HG02884 (cell line): ENCODE measurements around the gene LIPK.

Experiments
- ATAC-seq: cut with Tn5 transposase; IDR thresholded peaks from one replicate; pipeline ENCODE4 v1.9.1; 2021; ENCODE audit warnings: mild to moderate bottlenecking, moderate library complexity; ENCODE audit not compliant: unreplicated experiment

LIPK gene

DNA sequence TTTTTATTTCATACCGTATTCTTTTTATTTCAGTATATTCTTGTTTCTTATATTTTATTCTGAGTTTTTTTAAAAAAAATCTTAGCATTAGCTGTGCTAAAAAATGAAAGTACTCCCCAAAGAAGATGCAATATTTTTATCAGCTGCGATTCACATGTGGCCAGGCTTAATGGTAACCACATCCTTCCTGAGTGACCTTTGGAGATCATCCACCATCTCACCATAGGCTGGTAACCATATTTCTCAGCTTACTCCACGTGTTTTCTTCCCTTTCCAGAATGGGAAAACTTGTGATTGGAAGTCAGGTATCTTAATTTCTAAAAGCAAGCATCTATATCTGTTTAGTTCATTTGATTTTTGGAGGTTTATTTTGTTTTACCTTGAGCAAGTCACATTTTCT, 77.7 kb downstream of the LIPK start:
- ATAC-seq, result no peak

GRCh38 chr10:88786032-88786770, 80.2 kb downstream of the LIPK start:
- ATAC-seq, result no peak

- no peak for ATAC-seq
Observed at GRCh38 chr10:88787463-88787862, 81.4 kb downstream of the LIPK start.

GRCh38 chr10:88788924-88789323, 82.9 kb downstream of the LIPK start:
- ATAC-seq, result no peak

DNA sequence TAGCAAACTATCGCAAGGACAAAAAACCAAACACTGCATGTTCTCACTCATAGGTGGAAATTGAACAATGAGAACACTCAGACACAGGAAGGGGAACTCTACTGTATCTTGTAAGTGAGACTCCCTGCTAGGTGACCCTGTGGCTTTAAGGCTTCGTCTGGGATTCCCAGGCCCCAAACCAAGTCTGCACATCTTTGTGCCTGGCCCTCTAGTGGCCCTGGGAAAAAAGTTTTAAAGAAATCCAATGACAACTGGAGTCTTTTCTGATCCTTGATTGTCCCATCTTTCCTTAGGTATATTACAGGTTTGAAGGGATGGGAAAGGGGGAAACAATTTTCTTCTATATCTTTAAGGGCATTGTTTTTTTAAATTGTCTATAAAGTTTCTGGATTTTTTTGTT, 85.9 kb downstream of the LIPK start:
- ATAC-seq, result no peak

GRCh38 chr10:88792661-88793060, 86.6 kb downstream of the LIPK start:
- no peak for ATAC-seq

DNA sequence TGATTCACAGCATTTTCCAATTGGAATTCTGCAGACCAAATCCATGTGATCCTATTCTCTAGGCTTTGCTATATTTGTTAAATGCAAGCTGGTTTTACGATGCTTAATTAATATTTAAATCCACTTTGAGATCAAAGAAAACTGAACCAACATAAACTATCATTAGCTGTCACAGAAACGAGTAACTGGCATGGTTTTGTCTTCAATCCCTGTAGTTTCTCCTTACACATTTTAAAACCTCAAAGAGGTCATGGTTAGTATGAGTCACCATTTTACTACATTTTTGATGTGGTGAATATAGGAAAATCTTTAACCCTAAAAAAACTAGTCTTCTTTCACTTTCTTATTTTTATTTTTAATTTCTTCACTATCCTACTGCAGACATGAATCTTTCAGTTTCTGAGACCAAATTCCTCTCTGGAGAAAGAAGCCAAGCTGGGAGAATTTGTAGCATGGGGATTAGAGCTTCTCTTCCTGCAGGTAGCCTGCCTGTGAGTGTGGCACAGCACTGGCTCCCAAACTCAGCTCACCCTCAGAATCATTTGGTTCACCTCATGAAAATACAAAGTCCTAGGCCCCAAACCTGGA, 87.8 kb downstream of the LIPK start:
- ATAC-seq, result no peak

DNA sequence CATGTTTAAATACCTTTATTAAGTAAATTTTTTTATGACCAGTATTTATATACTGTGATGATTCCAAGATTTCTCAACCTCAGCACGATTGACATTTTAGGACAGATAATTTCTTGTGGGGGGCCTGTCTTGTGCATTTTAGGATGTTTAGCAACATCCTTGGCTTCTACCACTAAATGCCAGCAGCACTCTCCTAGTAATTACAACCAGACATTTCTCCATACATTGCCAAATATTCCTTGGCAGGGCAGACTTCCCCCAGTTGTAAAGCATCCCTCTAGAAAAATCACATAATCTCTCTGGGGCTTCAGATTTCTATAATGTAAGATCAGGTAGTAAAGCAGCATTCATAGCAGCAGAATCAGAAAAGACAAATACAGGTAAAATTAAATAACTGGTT, 88.7 kb downstream of the LIPK start:
- ATAC-seq, result no peak

DNA sequence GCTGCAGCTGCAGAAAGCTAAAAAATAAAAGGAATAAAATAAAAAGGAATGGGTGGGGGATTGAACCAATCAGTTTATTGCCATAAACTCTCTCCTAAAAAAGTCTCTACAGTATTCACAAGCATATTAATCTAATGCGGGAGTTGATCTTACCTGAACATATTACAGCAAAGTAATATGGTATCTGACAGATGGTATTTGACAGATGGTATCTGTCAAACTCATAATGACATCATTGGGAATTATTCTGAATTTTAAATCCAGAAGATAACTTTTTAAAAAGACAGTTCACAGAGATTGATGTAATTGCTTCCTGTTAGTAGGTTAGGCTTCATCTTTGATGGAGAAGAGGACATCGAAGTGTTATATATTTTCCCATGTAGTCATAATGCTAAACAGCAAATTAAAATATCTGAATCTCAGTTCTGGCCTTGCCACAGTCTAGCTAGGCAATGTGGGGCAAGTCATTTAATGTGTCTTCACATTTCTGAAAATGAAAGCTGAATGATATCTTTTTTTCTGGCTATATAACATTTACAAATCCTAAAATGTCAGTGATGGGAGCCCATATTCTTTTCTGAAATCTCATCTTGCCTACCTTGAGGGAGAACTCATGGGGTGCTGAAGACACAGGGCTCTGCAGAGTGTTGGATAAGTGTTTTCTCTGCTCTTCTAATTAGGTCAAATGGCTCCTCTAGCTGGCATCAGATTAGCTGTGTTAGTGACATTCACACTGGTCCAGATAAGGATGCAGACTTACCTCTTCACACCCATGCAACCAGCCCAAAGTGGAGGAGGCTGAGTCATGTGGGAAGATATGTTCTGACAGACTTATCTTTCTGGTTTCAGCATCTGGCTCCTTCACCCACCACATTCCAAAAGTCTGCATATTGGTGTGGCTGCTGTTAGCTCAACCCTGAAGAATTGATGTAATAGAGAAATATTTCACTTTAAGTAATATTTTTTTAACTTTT, 94.4 kb downstream of the LIPK start:
- ATAC-seq, result no peak
